A673 (cell line): ENCODE measurements around the gene CFAP298.

ENCODE experiments used
- EZH2 ChIP-seq: fragments of 200-600 bp; sonication (generic); IDR thresholded peaks from 2 replicates; pipeline ENCODE4 v1.6.1; 2017; ENCODE audit warnings: borderline replicate concordance, low read depth, mild to moderate bottlenecking, mixed read lengths, antibody characterized with exemption, low read length; ENCODE audit not compliant: poor library complexity, severe bottlenecking
- TF ChIP-seq, protein P1 (sequence below): fragments of 300-800, 200-600 bp; sonication (generic); conservative IDR thresholded peaks from 2 replicates; pipeline ENCODE4 v1.5.1; 2017; ENCODE audit warnings: low read depth, mild to moderate bottlenecking, antibody characterized with exemption, low read length, moderate library complexity, mixed read lengths

DNA sequence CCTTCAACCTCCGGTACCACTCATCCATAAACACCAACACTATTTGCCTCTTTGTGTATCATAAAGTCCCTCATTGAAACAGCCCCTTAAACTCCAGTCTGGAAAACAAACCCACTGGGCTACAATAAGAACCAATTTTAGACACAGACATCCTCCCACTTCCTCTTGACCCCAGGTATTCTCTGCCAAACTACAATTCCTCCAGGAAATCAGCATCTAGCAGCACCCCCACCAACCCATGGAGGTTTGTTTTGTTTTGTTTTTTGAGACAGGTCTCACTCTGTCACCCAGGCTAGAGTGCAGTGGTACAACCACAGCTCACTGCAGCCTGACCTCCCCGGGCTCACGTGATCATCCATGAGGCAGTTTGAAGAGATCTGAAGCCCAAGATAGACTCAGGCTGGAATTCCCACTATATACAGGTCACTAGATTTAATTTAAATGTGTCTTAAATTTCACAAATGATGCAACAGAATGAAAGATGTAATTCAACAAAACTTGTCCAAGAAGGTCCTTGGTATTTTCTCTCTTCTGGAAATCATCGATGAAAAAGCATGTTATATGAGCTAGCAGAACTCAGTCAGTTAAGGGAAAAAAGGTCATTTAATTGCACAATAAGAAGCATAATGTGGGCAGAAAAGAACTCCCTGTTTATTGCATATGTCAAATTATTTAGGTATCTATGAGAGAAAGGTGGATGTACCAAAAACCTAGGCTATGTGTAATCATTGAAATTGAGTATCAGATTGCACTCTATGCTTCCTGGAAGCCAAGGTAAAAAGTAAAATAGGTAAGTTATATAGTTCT lies 57.1 kb downstream of the CFAP298 start:
- TF ChIP-seq EZH2: no peak
- TF ChIP-seq, protein P1, sequence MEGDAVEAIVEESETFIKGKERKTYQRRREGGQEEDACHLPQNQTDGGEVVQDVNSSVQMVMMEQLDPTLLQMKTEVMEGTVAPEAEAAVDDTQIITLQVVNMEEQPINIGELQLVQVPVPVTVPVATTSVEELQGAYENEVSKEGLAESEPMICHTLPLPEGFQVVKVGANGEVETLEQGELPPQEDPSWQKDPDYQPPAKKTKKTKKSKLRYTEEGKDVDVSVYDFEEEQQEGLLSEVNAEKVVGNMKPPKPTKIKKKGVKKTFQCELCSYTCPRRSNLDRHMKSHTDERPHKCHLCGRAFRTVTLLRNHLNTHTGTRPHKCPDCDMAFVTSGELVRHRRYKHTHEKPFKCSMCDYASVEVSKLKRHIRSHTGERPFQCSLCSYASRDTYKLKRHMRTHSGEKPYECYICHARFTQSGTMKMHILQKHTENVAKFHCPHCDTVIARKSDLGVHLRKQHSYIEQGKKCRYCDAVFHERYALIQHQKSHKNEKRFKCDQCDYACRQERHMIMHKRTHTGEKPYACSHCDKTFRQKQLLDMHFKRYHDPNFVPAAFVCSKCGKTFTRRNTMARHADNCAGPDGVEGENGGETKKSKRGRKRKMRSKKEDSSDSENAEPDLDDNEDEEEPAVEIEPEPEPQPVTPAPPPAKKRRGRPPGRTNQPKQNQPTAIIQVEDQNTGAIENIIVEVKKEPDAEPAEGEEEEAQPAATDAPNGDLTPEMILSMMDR: no peak
